ENCODE data around the gene KCNN3. TPM values are rescaled to one million over a fixed set of nuclear protein-coding genes. Genes with fewer than 3 reads are reported as not detected.

The KCNN3 gene
- total and polyA plus RNA-seq, 7 donors, result 0.23 to 27.7 (median 9.4) TPM

DNA sequence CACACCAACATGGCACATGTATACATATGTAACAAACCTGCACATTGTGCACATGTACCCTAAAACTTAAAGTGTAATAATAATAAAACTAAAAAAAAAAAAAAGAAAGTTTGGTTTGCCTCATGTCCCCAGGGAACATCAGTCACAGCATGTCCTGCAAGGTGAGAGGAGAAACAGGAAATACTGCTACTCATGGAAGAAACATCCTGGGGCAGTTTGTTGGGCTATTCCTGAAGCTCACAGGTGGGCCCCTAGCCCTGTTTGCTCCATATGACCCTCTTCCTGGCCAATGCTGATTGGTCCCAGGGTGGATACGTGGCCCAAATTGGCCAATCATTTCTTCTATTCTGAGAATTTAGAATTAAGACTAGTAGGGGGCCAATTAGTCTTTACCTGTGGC is 158.7 kb downstream of the KCNN3 start:
- no peak overlapping the region for H3K27ac ChIP-seq
- TF ChIP-seq EP300 (IDR thresholded peaks at IDR 0.05), result no peak
- TF ChIP-seq, protein P1, sequence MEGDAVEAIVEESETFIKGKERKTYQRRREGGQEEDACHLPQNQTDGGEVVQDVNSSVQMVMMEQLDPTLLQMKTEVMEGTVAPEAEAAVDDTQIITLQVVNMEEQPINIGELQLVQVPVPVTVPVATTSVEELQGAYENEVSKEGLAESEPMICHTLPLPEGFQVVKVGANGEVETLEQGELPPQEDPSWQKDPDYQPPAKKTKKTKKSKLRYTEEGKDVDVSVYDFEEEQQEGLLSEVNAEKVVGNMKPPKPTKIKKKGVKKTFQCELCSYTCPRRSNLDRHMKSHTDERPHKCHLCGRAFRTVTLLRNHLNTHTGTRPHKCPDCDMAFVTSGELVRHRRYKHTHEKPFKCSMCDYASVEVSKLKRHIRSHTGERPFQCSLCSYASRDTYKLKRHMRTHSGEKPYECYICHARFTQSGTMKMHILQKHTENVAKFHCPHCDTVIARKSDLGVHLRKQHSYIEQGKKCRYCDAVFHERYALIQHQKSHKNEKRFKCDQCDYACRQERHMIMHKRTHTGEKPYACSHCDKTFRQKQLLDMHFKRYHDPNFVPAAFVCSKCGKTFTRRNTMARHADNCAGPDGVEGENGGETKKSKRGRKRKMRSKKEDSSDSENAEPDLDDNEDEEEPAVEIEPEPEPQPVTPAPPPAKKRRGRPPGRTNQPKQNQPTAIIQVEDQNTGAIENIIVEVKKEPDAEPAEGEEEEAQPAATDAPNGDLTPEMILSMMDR (IDR thresholded peaks at IDR 0.05), result no peak
- TF ChIP-seq POLR2AphosphoS5 (IDR thresholded peaks at IDR 0.05), result no peak
- TF ChIP-seq POLR2A (IDR thresholded peaks at IDR 0.05), result no peak
- 38 to 88% methylated on average over 1 of the region's 1 CpG for WGBS, 2 donors
- intact Hi-C loops (cut with DNase I), result no loop called here
- H3K4me3 ChIP-seq, result no peak overlapping the region
- no peaks in the 10 kb centered on the region for H3K36me3 ChIP-seq
- no peaks in the 10 kb centered on the region for H3K27me3 ChIP-seq
- DNase-seq, result no peak
- H3K9me3 ChIP-seq, result no peaks in the 10 kb centered on the region
- peaks cover 0 to 4% (median 0%) of the 10 kb centered on the region in 4 donors for H3K4me1 ChIP-seq

DNA sequence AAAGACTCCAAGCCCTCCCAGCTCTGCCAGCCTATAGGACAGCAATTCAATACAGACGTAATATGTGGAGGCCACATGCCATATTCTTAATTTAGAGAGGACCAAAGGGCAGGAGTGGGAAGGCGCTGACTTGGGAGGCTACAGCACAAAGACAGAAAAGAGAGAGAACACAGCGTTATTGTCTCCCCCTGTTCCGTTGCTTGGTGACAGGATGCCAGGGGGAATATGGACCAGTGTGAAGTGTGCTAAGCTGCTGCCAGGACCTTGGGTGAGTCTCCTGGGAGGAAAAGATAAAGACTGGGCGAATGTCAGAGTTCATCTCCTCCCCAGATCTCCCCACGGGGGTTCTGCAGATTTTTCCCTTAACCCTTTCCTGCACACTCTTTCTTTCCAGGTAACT is 160.0 kb downstream of the KCNN3 start:
- no peak for DNase-seq
- TF ChIP-seq EP300 (IDR thresholded peaks at IDR 0.05) (no peak), POLR2A (IDR thresholded peaks at IDR 0.05) (no peak), POLR2AphosphoS5 (IDR thresholded peaks at IDR 0.05) (no peak)
- TF ChIP-seq, protein P1 (IDR thresholded peaks at IDR 0.05), result no peak
- H3K36me3 ChIP-seq, result no peaks in the 10 kb centered on the region
- no peaks in the 10 kb centered on the region for H3K4me1 ChIP-seq
- H3K4me3 ChIP-seq, result no peak overlapping the region
- intact Hi-C loops (cut with DNase I), result no loop called here
- H3K27me3 ChIP-seq, result no peaks in the 10 kb centered on the region
- H3K27ac ChIP-seq, result no peak overlapping the region
- H3K9me3 ChIP-seq, result no peaks in the 10 kb centered on the region
- 62 to 71% methylated on average over 6 of the region's 6 CpGs for WGBS, 2 donors

DNA sequence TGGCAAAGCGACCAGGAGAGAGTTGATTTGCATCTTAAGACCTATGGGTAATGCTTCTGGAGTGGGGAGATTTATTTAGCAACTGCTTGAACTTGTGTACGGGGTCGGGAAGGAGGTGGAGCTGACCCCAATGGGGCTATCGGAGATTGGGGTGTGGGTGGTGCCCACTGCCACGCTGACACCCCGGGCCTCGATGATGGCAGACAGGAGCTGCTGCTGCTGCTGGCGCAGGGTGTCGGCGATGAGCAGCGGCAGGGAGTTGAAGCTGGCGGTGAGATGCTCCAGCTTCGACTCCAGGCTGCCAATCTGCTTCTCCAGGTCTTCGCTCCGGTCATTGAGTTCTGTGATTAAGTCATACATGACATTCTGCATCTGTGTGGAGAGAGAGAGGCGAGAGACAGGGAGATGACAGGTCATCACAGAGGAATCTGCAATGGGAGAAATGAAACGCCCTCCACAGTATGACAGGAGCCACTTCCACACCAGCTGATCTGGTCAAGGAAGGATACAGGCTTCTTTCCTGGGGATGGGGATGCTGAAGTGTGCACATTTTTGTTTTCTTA is 162.1 kb downstream of the KCNN3 start:
- H3K4me1 ChIP-seq, result no peaks in the 10 kb centered on the region
- no peak overlapping the region for H3K4me3 ChIP-seq
- H3K27me3 ChIP-seq, result no peaks in the 10 kb centered on the region
- intact Hi-C loops (cut with DNase I), result no loop called here
- WGBS, 2 donors, result 82 to 89% methylated on average over 17 of the region's 17 CpGs
- H3K36me3 ChIP-seq, result no peaks in the 10 kb centered on the region
- no peak for DNase-seq
- TF ChIP-seq POLR2AphosphoS5 (IDR thresholded peaks at IDR 0.05) (no peak), EP300 (IDR thresholded peaks at IDR 0.05) (no peak), POLR2A (IDR thresholded peaks at IDR 0.05) (no peak)
- TF ChIP-seq, protein P1 (IDR thresholded peaks at IDR 0.05), result no peak
- H3K27ac ChIP-seq, result no peak overlapping the region
- H3K9me3 ChIP-seq, result no peaks in the 10 kb centered on the region

DNA sequence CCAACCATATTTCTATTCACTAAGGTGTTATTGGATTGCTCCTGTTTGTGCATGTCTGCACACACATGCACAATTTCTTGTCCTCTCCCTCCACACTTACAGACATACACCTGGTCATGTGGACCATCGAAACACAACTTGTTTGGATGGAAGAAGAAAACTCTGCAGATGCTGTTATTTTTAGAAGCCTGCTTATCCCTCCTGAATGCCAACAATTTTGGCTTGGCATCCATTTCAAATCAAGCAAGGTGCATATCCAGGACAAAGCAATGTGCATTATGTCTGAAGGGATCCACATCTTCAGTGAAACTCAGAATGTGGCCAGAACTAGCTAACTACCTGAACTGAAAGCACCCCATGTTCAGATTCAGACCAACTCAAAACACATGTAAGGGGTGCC is 163.2 kb downstream of the KCNN3 start:
- Histone ChIP-seq H3K27ac (no peak overlapping the region), H3K9me3 (no peaks in the 10 kb centered on the region), H3K27me3 (no peaks in the 10 kb centered on the region), H3K4me3 (no peak overlapping the region), H3K4me1 (no peaks in the 10 kb centered on the region), H3K36me3 (no peaks in the 10 kb centered on the region)
- TF ChIP-seq, protein P1 (IDR thresholded peaks at IDR 0.05), result no peak
- no peak for TF ChIP-seq EP300 (IDR thresholded peaks at IDR 0.05)
- TF ChIP-seq POLR2A (IDR thresholded peaks at IDR 0.05), result no peak
- no peak for TF ChIP-seq POLR2AphosphoS5 (IDR thresholded peaks at IDR 0.05)
- no peak for DNase-seq
- 89 to 92% methylated on average over 1 of the region's 1 CpG for WGBS, 2 donors
- intact Hi-C loops (cut with DNase I), result no loop called here

DNA sequence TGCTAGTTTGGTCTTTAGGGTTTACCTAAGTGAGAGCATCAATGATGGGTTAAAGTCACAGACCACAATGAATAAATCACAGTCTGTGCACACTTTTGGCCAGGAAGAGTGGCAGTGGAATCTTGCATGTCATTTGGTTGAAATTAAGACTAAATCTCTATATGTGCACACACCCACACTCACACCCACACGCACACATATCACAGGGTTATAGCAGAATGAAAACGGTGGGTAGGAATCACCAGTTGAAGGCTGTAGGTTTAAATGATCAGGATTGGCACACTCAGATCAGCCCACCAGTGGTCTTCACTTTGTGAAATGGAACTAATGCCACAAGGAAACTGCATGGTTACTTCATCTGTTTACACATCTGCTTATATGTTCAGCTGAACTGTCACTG is 164.5 kb downstream of the KCNN3 start:
- Histone ChIP-seq H3K27ac (no peak overlapping the region), H3K36me3 (no peaks in the 10 kb centered on the region), H3K9me3 (no peaks in the 10 kb centered on the region), H3K4me3 (no peak overlapping the region), H3K27me3 (no peaks in the 10 kb centered on the region), H3K4me1 (no peaks in the 10 kb centered on the region)
- TF ChIP-seq EP300 (IDR thresholded peaks at IDR 0.05), result no peak
- DNase-seq, result no peak
- intact Hi-C loops (cut with DNase I), result no loop called here
- WGBS, 2 donors, result 86 to 88% methylated on average over 2 of the region's 2 CpGs
